Measurements from ENCODE around the gene ARSJ. TPM values are rescaled to one million over a fixed set of nuclear protein-coding genes. Genes with fewer than 3 reads are reported as not detected.
"Not testable (repeated sequence)": the region's sequence is repeated elsewhere in the genome, so short reads cannot be mapped to it uniquely, and the experiment has no call there.

Gene ARSJ
- total RNA-seq, 1 experiment from 2014 or later, result 7.3 TPM

DNA sequence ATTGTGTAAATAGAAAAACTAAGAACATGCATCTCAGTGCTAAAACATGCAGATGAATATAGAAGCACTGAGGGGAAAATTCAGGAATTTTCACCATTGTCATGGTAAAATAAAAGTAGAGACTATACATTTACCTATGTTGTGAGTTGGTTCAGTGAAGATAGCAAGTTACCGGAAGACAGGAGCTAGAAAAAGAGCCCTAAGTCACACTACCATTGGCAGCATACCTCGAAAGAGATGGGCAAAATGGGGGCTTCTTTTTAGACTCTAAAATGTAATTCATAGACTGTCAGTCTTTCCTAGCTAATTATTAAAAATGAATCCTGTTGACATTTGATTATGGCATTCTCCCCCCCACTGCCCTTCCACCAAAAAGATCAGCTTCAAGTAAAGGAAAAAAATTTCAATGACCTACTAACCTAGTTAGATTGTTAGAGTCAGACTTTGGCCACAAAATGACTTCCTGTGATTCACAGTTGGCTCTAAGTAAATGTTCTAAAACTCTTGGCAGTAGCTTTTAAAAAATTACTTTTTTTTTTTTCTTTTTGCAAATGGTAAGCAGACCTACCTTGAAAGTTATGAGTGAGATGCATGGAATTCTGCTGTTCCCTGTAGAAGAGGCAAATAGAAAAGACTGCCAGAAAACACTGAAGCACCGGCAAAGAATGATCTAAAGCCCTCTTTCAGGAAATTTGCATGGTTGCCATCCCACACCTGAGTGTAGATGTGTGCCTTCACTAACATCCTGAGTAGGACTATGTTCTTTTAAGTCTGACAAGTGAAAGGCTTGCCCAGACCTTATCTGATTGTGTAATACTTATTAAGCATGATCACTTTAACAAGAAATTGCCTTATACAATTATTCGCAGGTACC, 26.4 kb upstream of the ARSJ start:
- no peaks in the 10 kb centered on the region for H3K4me1 Mint-ChIP-seq (ENCODE audit: low read depth, unreplicated experiment)
- POLR2A ChIA-PET, result no interaction called here
- no TSS peak for BruUV-seq (replicated peaks)

DNA sequence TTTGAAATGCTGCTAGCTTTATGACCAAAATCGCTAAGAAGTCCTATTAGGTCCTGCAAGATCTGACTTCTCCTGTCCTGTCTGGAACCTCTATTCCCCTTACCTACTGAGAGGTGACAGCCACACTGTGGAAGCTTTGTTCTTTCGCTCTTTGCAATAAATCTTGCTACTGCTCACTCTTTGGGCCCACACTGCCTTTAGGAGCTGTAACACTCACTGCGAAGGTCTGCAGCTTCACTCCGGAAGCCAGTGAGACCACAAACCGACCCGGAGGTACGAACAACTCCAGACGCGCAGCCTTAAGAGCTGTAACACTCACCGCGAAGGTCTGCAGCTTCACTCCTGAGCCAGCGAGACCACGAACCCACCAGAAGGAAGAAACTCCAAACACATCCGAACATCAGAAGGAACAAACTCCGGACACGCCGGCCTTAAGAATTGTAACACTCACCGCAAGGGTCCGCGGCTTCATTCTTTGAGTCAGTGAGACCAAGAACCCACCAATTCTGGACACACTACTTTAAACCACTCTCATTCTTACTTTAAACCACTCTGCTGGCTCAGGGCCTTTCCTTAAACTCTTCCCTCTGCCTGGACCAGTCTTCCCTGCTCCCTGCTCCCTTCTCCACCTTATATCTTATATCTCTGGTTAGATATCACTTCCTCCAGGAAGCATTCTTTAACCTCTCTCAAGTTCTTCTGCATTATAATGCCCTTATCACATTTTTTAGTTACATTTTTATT, 25.2 kb upstream of the ARSJ start:
- POLR2A ChIA-PET; H3K9me3 Mint-ChIP-seq (ENCODE audit: unreplicated experiment); H3K9me3 ChIP-seq; DNase-seq; H3K27ac Mint-ChIP-seq (ENCODE audit: unreplicated experiment); H3K36me3 ChIP-seq (ENCODE audit: control insufficient read depth, insufficient read depth, low read length); H3K4me1 Mint-ChIP-seq (ENCODE audit: low read depth, unreplicated experiment); CTCF ChIA-PET; H3K4me3 ChIP-seq (ENCODE audit: low read depth, low read length); BruUV-seq (replicated peaks); H3K4me3 Mint-ChIP-seq (ENCODE audit: unreplicated experiment); H3K27me3 Mint-ChIP-seq (ENCODE audit: insufficient read depth, unreplicated experiment); intact Hi-C loops (cut with micrococcal nuclease; ENCODE audit: unreplicated experiment); H3K4me1 ChIP-seq; H3K36me3 Mint-ChIP-seq (ENCODE audit: insufficient read depth, unreplicated experiment); H3K27me3 ChIP-seq (replicated peaks; ENCODE audit: control insufficient read depth, insufficient read depth, low read length): not testable (repeated sequence)

More for the DNA sequence above, 26.4 kb upstream of the ARSJ start:
- H3K9me3 Mint-ChIP-seq (ENCODE audit: unreplicated experiment), result peaks cover 6% of the 10 kb centered on the region
- H3K36me3 ChIP-seq (ENCODE audit: control insufficient read depth, insufficient read depth, low read length), result no peaks in the 10 kb centered on the region
- H3K4me3 Mint-ChIP-seq (ENCODE audit: unreplicated experiment), result no peak overlapping the region
- no peaks in the 10 kb centered on the region for H3K27me3 ChIP-seq (replicated peaks; ENCODE audit: control insufficient read depth, insufficient read depth, low read length)
- H3K36me3 Mint-ChIP-seq (ENCODE audit: insufficient read depth, unreplicated experiment), result no peaks in the 10 kb centered on the region
- CTCF ChIA-PET, result no interaction called here
- H3K27ac Mint-ChIP-seq (ENCODE audit: unreplicated experiment), result no peak overlapping the region
- H3K4me1 ChIP-seq, result no peaks in the 10 kb centered on the region
- no peak overlapping the region for H3K4me3 ChIP-seq (ENCODE audit: low read depth, low read length)
- intact Hi-C loops (cut with micrococcal nuclease; ENCODE audit: unreplicated experiment), result no loop called here
- no peaks in the 10 kb centered on the region for H3K27me3 Mint-ChIP-seq (ENCODE audit: insufficient read depth, unreplicated experiment)
- TF ChIP-seq, protein P1, sequence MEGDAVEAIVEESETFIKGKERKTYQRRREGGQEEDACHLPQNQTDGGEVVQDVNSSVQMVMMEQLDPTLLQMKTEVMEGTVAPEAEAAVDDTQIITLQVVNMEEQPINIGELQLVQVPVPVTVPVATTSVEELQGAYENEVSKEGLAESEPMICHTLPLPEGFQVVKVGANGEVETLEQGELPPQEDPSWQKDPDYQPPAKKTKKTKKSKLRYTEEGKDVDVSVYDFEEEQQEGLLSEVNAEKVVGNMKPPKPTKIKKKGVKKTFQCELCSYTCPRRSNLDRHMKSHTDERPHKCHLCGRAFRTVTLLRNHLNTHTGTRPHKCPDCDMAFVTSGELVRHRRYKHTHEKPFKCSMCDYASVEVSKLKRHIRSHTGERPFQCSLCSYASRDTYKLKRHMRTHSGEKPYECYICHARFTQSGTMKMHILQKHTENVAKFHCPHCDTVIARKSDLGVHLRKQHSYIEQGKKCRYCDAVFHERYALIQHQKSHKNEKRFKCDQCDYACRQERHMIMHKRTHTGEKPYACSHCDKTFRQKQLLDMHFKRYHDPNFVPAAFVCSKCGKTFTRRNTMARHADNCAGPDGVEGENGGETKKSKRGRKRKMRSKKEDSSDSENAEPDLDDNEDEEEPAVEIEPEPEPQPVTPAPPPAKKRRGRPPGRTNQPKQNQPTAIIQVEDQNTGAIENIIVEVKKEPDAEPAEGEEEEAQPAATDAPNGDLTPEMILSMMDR (IDR thresholded peaks at IDR 0.05; ENCODE audit: insufficient read depth in 1 of 2, low read depth in 1 of 2, low read length in 1 of 2, severe bottlenecking in 1 of 2, unreplicated experiment in 1 of 2), result no peak
- no peak for DNase-seq
- H3K9me3 ChIP-seq, result no peaks in the 10 kb centered on the region

DNA sequence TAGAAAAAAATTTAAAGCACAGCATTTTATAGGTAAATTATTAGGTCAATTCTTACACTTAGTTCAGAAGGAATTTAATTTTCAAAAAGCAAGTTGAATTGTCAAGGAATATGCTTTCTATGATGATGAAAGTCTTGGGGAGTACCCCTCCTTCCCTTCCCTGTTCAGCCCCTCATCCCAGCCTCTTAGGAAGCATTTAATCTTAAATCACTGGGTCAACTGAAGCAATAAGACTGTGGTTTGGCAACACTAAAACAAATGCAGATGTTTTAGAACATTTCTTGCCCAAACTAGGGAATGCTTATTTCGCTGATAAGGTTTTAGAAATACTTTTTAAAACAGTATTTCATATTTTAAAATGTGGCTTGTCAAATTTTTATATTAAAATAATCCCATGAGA, 19.1 kb upstream of the ARSJ start:
- Histone ChIP-seq H3K36me3 (ENCODE audit: control insufficient read depth, insufficient read depth, low read length) (no peaks in the 10 kb centered on the region), H3K4me1 (no peaks in the 10 kb centered on the region), H3K27me3 (replicated peaks; ENCODE audit: control insufficient read depth, insufficient read depth, low read length) (no peaks in the 10 kb centered on the region), H3K9me3 (no peaks in the 10 kb centered on the region), H3K4me3 (ENCODE audit: low read depth, low read length) (no peak overlapping the region)
- Mint-ChIP-seq H3K36me3 (ENCODE audit: insufficient read depth, unreplicated experiment) (no peaks in the 10 kb centered on the region), H3K27me3 (ENCODE audit: insufficient read depth, unreplicated experiment) (no peaks in the 10 kb centered on the region), H3K4me3 (ENCODE audit: unreplicated experiment) (no peak overlapping the region), H3K9me3 (ENCODE audit: unreplicated experiment) (no peaks in the 10 kb centered on the region), H3K27ac (ENCODE audit: unreplicated experiment) (no peak overlapping the region), H3K4me1 (ENCODE audit: low read depth, unreplicated experiment) (peaks cover 6% of the 10 kb centered on the region)
- ChIA-PET POLR2A (no interaction called here), CTCF (no interaction called here)
- no peak for DNase-seq
- BruUV-seq (replicated peaks), result no TSS peak
- TF ChIP-seq, protein P1 (IDR thresholded peaks at IDR 0.05; ENCODE audit: insufficient read depth in 1 of 2, low read depth in 1 of 2, low read length in 1 of 2, severe bottlenecking in 1 of 2, unreplicated experiment in 1 of 2), result no peak
- intact Hi-C loops (cut with micrococcal nuclease; ENCODE audit: unreplicated experiment), result no loop called here
